Measurements from ENCODE around the gene ELMO3.

- TF ChIP-seq CTCF (conservative IDR thresholded peaks at IDR 0.05; ENCODE audit: low read length) (no peak), EZH2phosphoT487 (IDR thresholded peaks at IDR 0.05; ENCODE audit: borderline replicate concordance, low read depth, low read length) (no peak)
These were observed 28.6 kb upstream of the ELMO3 start, which contains the start of gene NOL3 for GRCh38 chr16:67170168-67170948.
